GM19324 (cell line): ENCODE measurements around the gene PDCD2L.
"Not testable (repeated sequence)": the region's sequence is repeated elsewhere in the genome, so short reads cannot be mapped to it uniquely, and the experiment has no call there.

Experiments
- ATAC-seq: cut with Tn5 transposase; IDR thresholded peaks from one replicate; pipeline ENCODE4 v1.9.1; 2021; ENCODE audit warnings: mild to moderate bottlenecking, moderate library complexity; ENCODE audit not compliant: unreplicated experiment, low FRiP score

PDCD2L gene

GRCh38 chr19:34461375-34462100, 57.3 kb downstream of the PDCD2L start:
- ATAC-seq = no peak

- ATAC-seq = not testable (repeated sequence)
These were observed 60.6 kb downstream of the PDCD2L start for GRCh38 chr19:34464785-34465184.

GRCh38 chr19:34468409-34468808, 64.2 kb downstream of the PDCD2L start:
- ATAC-seq = no peak

- not testable (repeated sequence) for ATAC-seq
These were observed 64.8 kb downstream of the PDCD2L start for GRCh38 chr19:34469026-34469425.

GRCh38 chr19:34471906-34472700, 67.9 kb downstream of the PDCD2L start:
- ATAC-seq = no peak

- no peak for ATAC-seq
These were observed 70.2 kb downstream of the PDCD2L start for GRCh38 chr19:34474233-34474989.

DNA sequence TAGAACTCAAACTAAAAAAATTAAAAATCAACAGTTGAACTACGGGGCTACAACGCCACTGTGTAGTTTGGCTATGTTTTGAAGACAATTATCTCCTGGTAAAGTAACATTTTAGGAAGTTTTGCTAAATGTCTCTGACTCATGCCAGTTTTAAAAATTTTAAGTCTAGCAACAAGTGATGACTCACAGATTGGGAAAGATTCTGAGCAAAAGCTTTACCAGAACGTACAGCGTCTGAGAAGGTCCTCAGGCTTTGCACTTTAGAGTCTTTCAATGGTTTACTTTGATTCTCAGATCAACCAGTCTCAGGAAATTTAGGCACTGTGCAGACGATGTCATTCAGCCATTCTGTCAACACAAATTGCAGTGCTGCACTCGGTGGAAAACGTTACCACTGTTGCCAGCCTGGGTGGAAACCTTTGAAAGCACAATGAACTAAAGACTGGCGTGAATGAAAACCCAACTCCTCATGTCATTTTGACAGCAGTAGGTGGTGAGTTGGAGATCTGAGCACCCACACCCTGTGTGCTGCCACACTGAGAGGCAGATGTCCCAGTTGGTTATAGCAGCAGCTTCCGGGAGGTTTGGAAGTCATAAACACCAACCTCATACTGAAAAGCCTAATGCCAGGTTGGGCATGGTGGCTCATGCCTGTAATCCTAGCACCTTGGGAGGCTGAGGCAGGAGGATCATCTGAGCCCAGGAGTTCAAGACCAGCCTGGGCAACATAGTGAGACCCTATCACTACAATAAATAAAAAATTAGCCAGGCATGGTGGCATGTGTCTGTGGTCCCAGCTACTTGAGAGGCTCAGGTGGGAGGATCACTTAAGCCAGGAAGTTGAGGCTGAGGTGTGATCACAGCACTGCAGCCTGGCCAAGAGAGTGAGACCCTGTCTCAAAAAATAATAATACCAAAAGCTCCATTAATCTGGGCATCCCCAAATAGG, 71.1 kb downstream of the PDCD2L start:
- no peak for ATAC-seq
